ENCODE data around the gene FAM177B.

- TF ChIP-seq CTCF (IDR thresholded peaks at IDR 0.05) (no peak), POLR2A (IDR thresholded peaks at IDR 0.05) (no peak), POLR2AphosphoS5 (IDR thresholded peaks at IDR 0.05) (no peak), EP300 (IDR thresholded peaks at IDR 0.05) (no peak)
Observed at GRCh38 chr1:222697826-222698225, 39.2 kb upstream of the FAM177B start.

Measured in sigmoid colon (tissue), 4 donors.